GM19193 (cell line): ENCODE data around the gene AGPAT4.

Experiments
- POLR2A ChIP-seq: IDR thresholded peaks from 4 replicates; pipeline ENCODE4 v1.6.1; 2011; ENCODE audit not compliant: insufficient read depth, insufficient read length; ENCODE audit errors: extremely low read depth

Gene AGPAT4

DNA sequence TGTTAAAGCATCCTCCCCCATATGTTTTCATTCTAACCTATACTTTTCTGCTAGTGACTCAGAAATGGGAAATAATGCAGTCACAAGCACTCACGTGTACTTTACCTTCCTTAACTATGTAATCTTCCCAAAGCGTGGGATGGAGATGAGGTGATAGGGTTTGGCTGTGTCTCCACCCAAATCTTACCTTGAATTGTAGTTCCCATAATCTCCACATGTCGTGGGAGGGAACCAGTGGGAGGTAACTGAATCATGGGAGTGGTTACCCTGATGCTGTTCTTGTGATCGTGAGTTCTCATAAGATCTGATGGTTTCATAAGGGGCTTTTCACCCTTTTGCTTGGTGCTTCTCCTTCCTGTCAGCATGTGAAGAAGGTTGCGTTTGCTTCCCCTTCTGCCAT lies 35.4 kb downstream of the AGPAT4 start:
- no peak for TF ChIP-seq POLR2A

DNA sequence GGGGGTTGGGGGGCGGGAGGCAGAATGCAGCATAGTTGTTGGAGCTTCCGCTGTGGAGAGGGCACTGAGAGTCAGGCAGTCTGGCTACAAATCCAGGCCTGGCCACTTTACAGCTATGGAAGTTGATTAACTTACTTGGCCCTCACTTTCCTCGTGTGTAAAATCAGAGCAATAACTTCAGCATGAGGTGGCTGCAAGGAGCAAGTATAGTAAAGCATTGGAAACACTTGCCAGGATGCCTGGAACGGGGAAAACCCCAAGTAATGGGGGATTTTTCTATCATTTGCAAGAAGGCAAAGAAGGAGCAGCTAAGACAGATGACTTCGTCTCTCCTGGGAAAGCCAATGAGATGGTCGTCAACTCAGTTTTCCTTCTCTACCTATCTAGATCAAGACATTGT lies 35.8 kb downstream of the AGPAT4 start:
- TF ChIP-seq POLR2A: no peak

- TF ChIP-seq POLR2A: no peak
Measured at GRCh38 chr6:161237176-161237575, 36.7 kb downstream of the AGPAT4 start.

GRCh38 chr6:161235776-161236633 lies 37.9 kb downstream of the AGPAT4 start:
- TF ChIP-seq POLR2A: no peak

- TF ChIP-seq POLR2A: no peak
Measured at GRCh38 chr6:161233986-161234661, 39.7 kb downstream of the AGPAT4 start.

DNA sequence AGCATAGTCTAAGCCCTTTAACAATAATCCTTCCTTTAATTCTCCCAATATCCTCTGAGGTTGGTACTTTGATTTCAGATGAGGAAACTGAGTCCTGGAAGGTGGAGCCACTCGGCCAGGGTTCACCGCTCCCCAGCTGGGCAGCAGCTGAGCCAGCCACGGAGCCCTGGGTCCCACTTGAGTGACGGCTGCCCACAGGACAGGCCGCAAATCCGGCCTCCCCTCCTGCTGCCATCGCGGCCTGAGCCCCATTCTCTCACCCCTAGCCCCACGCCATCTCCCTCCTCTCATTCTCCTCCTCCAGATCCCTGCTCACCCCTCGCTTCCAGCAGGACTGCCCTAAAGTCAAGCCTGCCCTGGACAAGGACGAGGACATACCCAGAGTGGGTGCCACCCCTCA lies 41.4 kb downstream of the AGPAT4 start:
- no peak for TF ChIP-seq POLR2A

GRCh38 chr6:161232010-161232409 lies 41.9 kb downstream of the AGPAT4 start:
- no peak for TF ChIP-seq POLR2A

- TF ChIP-seq POLR2A: no peak
Measured at GRCh38 chr6:161230339-161230738, 43.5 kb downstream of the AGPAT4 start.

GRCh38 chr6:161228921-161229591 lies 44.8 kb downstream of the AGPAT4 start:
- no peak for TF ChIP-seq POLR2A

GRCh38 chr6:161228096-161228495 lies 45.8 kb downstream of the AGPAT4 start:
- TF ChIP-seq POLR2A: no peak

GRCh38 chr6:161227004-161227960 lies 46.6 kb downstream of the AGPAT4 start:
- TF ChIP-seq POLR2A: no peak

- no peak for TF ChIP-seq POLR2A
Measured at GRCh38 chr6:161226009-161226964, 47.6 kb downstream of the AGPAT4 start.

GRCh38 chr6:161225681-161226008 lies 48.2 kb downstream of the AGPAT4 start:
- TF ChIP-seq POLR2A: no peak
